ENCODE data around the gene IRF8.

Gene IRF8

GRCh38 chr16:85858984-85859817 is 39.8 kb upstream of the IRF8 start:
- H2AFZ ChIP-seq (ENCODE audit: low read length) = no peak overlapping the region
- no peaks in the 10 kb centered on the region for H3F3A ChIP-seq (ENCODE audit: low read depth)
- no peak overlapping the region for H3K4me3 ChIP-seq (ENCODE audit: low read length, poor library complexity, severe bottlenecking)
- H3K4me1 ChIP-seq (ENCODE audit: insufficient read depth, low read length, poor library complexity, severe bottlenecking) = no peaks in the 10 kb centered on the region
- no peaks in the 10 kb centered on the region for H3K79me2 ChIP-seq (ENCODE audit: insufficient read depth, low read length)
- no peaks in the 10 kb centered on the region for H3K9me2 ChIP-seq (replicated peaks; ENCODE audit: low read depth, low read length)
- no peaks in the 10 kb centered on the region for H3K27me3 ChIP-seq (ENCODE audit: insufficient read depth, low read length, poor library complexity, severe bottlenecking)
- no peaks in the 10 kb centered on the region for H3K9me3 ChIP-seq (ENCODE audit: insufficient read depth, low read depth, low read length)
- H3K4me2 ChIP-seq (ENCODE audit: low read depth, low read length, poor library complexity, severe bottlenecking) = no peak overlapping the region
- TF ChIP-seq EZH2phosphoT487 (IDR thresholded peaks at IDR 0.05; ENCODE audit: borderline replicate concordance) = no peak
- TF ChIP-seq, protein P1, sequence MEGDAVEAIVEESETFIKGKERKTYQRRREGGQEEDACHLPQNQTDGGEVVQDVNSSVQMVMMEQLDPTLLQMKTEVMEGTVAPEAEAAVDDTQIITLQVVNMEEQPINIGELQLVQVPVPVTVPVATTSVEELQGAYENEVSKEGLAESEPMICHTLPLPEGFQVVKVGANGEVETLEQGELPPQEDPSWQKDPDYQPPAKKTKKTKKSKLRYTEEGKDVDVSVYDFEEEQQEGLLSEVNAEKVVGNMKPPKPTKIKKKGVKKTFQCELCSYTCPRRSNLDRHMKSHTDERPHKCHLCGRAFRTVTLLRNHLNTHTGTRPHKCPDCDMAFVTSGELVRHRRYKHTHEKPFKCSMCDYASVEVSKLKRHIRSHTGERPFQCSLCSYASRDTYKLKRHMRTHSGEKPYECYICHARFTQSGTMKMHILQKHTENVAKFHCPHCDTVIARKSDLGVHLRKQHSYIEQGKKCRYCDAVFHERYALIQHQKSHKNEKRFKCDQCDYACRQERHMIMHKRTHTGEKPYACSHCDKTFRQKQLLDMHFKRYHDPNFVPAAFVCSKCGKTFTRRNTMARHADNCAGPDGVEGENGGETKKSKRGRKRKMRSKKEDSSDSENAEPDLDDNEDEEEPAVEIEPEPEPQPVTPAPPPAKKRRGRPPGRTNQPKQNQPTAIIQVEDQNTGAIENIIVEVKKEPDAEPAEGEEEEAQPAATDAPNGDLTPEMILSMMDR (conservative IDR thresholded peaks at IDR 0.05; ENCODE audit: low read length) = no peak
- H3K9ac ChIP-seq (ENCODE audit: low read depth, low read length, poor library complexity, severe bottlenecking) = no peak overlapping the region
- no peaks in the 10 kb centered on the region for H3K36me3 ChIP-seq (ENCODE audit: insufficient read depth, low read length)
- H4K20me1 ChIP-seq (ENCODE audit: insufficient read depth, low read length, poor library complexity, severe bottlenecking) = no peaks in the 10 kb centered on the region

DNA sequence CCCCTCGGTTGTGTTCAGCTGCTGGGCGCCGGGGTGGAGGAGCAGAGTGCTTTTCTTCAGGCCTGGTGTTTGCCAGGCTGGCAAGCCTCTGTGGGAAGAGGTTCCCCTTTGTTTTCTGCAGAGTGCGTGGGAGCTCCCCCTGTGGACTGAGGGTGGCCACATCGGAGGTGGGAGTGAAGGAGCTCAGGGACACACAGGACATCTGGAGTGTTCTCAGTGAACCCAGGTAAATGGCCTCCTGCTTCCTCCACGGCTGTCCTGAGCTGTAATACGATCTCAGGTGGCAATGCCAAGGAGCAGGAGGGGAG is 39.2 kb upstream of the IRF8 start:
- H3K4me2 ChIP-seq (ENCODE audit: low read depth, low read length, poor library complexity, severe bottlenecking) = no peak overlapping the region
- no peaks in the 10 kb centered on the region for H4K20me1 ChIP-seq (ENCODE audit: insufficient read depth, low read length, poor library complexity, severe bottlenecking)
- no peaks in the 10 kb centered on the region for H3K36me3 ChIP-seq (ENCODE audit: insufficient read depth, low read length)
- H3K9me2 ChIP-seq (replicated peaks; ENCODE audit: low read depth, low read length) = no peaks in the 10 kb centered on the region
- H3F3A ChIP-seq (ENCODE audit: low read depth) = no peaks in the 10 kb centered on the region
- no peak overlapping the region for H3K9ac ChIP-seq (ENCODE audit: low read depth, low read length, poor library complexity, severe bottlenecking)
- no peaks in the 10 kb centered on the region for H3K27me3 ChIP-seq (ENCODE audit: insufficient read depth, low read length, poor library complexity, severe bottlenecking)
- no peaks in the 10 kb centered on the region for H3K79me2 ChIP-seq (ENCODE audit: insufficient read depth, low read length)
- no peaks in the 10 kb centered on the region for H3K9me3 ChIP-seq (ENCODE audit: insufficient read depth, low read depth, low read length)
- H2AFZ ChIP-seq (ENCODE audit: low read length) = no peak overlapping the region
- no peaks in the 10 kb centered on the region for H3K4me1 ChIP-seq (ENCODE audit: insufficient read depth, low read length, poor library complexity, severe bottlenecking)
- TF ChIP-seq EZH2phosphoT487 (IDR thresholded peaks at IDR 0.05; ENCODE audit: borderline replicate concordance) = no peak
- TF ChIP-seq, protein P1 (conservative IDR thresholded peaks at IDR 0.05; ENCODE audit: low read length) = no peak
- H3K4me3 ChIP-seq (ENCODE audit: low read length, poor library complexity, severe bottlenecking) = no peak overlapping the region

- H2AFZ ChIP-seq (ENCODE audit: low read length) = no peak overlapping the region
- no peaks in the 10 kb centered on the region for H3K9me2 ChIP-seq (replicated peaks; ENCODE audit: low read depth, low read length)
- no peaks in the 10 kb centered on the region for H3K27me3 ChIP-seq (ENCODE audit: insufficient read depth, low read length, poor library complexity, severe bottlenecking)
- H3K4me2 ChIP-seq (ENCODE audit: low read depth, low read length, poor library complexity, severe bottlenecking) = no peak overlapping the region
- no peaks in the 10 kb centered on the region for H3F3A ChIP-seq (ENCODE audit: low read depth)
- H3K9me3 ChIP-seq (ENCODE audit: insufficient read depth, low read depth, low read length) = no peaks in the 10 kb centered on the region
- no peaks in the 10 kb centered on the region for H4K20me1 ChIP-seq (ENCODE audit: insufficient read depth, low read length, poor library complexity, severe bottlenecking)
- no peaks in the 10 kb centered on the region for H3K79me2 ChIP-seq (ENCODE audit: insufficient read depth, low read length)
- no peak overlapping the region for H3K4me3 ChIP-seq (ENCODE audit: low read length, poor library complexity, severe bottlenecking)
- no peaks in the 10 kb centered on the region for H3K36me3 ChIP-seq (ENCODE audit: insufficient read depth, low read length)
- H3K4me1 ChIP-seq (ENCODE audit: insufficient read depth, low read length, poor library complexity, severe bottlenecking) = no peaks in the 10 kb centered on the region
- H3K9ac ChIP-seq (ENCODE audit: low read depth, low read length, poor library complexity, severe bottlenecking) = no peak overlapping the region
- TF ChIP-seq, protein P1 (conservative IDR thresholded peaks at IDR 0.05; ENCODE audit: low read length) = no peak
- no peak for TF ChIP-seq EZH2phosphoT487 (IDR thresholded peaks at IDR 0.05; ENCODE audit: borderline replicate concordance)
Observed at GRCh38 chr16:85860413-85861094, 38.4 kb upstream of the IRF8 start.
